T-helper 22 cell (primary cell): ENCODE measurements around the gene LSM3.

ENCODE experiments used
- DNase-seq: peaks from one replicate; pipeline ENCODE4 v3.0.0-alpha.2; 2020; ENCODE audit warnings: low read depth

The LSM3 gene

GRCh38 chr3:14241716-14242115 lies 63.1 kb downstream of the LSM3 start:
- DNase-seq = no peak

- DNase-seq = no peak
Measured at GRCh38 chr3:14242490-14243311, 64.1 kb downstream of the LSM3 start.

- no peak for DNase-seq
Measured at GRCh38 chr3:14243782-14244181, 65.2 kb downstream of the LSM3 start.

GRCh38 chr3:14244521-14245247 lies 66.1 kb downstream of the LSM3 start:
- DNase-seq = no peak

GRCh38 chr3:14245248-14245639 lies 66.6 kb downstream of the LSM3 start:
- DNase-seq = no peak

GRCh38 chr3:14245822-14246221 lies 67.2 kb downstream of the LSM3 start:
- DNase-seq = no peak

- DNase-seq = no peak
Measured at GRCh38 chr3:14246414-14246813, 67.8 kb downstream of the LSM3 start.

- DNase-seq = no peak
Measured at GRCh38 chr3:14248477-14248848, 69.8 kb downstream of the LSM3 start.

GRCh38 chr3:14248849-14249523 lies 70.4 kb downstream of the LSM3 start:
- DNase-seq = no peak
